Measurements from ENCODE around the gene HAL.

Gene HAL

DNA sequence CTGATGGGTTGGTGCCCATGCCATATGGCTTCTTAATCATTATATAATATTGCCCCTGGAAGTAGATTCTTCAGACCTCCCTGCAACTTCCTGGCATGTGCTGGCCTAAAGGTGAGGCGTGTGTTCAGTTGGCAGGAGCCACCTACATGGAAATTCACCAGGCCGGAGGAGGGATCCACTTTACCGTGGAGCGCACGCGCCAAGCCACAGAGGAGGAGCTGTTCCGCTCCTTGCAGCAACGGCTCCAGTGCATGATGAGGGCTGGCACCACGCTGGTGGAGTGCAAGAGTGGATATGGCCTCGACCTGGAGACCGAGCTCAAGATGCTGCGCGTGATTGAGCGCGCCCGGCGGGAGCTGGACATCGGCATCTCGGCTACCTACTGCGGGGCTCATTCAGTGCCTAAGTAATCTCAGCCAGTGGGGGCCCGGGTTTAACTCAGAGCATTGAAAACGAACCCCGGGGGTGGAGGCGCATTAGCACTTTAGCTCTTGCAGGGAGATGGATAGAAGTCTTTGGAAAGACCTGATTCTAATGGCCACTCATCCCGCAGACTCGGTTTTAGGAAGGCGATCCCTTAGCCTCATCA is 39.5 kb downstream of the HAL start:
- H2BK12ac ChIP-seq (ENCODE audit: low read length), result no peak overlapping the region
- H3K23ac ChIP-seq (ENCODE audit: low read depth, low read length, poor library complexity), result peak overlapping the region; percentile 21
- peaks cover 0 to 1% of the 10 kb centered on the region in 2 donors for H3K4me1 ChIP-seq (ENCODE audit: control insufficient read depth in 2 of 2, insufficient read depth in 1 of 2, low read depth in 1 of 2, low read length in 2 of 2)
- no peaks in the 10 kb centered on the region for H3K9me3 ChIP-seq (replicated peaks in 1 of 2; ENCODE audit: control insufficient read depth in 2 of 2, insufficient read depth in 1 of 2, low read depth in 1 of 2, low read length in 2 of 2)
- no peak overlapping the region for H2AFZ ChIP-seq (ENCODE audit: low read length)
- H3K79me1 ChIP-seq (ENCODE audit: low read depth, low read length), result no peaks in the 10 kb centered on the region
- H3K27ac ChIP-seq (replicated peaks; ENCODE audit: low read length), result no peak overlapping the region
- WGBS, 2 donors (ENCODE audit: extremely low coverage in 2 of 2, insufficient read length in 2 of 2, insufficient replicate concordance in 1 of 2), result no CpG with 5 or more reads among the region's 27 CpGs
- H3K14ac ChIP-seq (ENCODE audit: low read length), result no peak overlapping the region
- DNase-seq (ENCODE audit: low spot score), result no peak
- peak overlapping the region in 1 of 2 donors; percentile 18 for H3K4me3 ChIP-seq (ENCODE audit: low read length in 2 of 2)
- no peak overlapping the region for H3K4ac ChIP-seq (ENCODE audit: low read length)
- no peak overlapping the region for H2BK5ac ChIP-seq (ENCODE audit: low read length)
- no peak overlapping the region for H2AK5ac ChIP-seq (ENCODE audit: low read depth, low read length)
- H3K4me2 ChIP-seq (ENCODE audit: insufficient read depth, low read length, poor library complexity, severe bottlenecking), result no peak overlapping the region
- H3K9ac ChIP-seq (ENCODE audit: low read depth, low read length, poor library complexity), result no peak overlapping the region
- H2BK120ac ChIP-seq (ENCODE audit: low read depth, low read length), result no peak overlapping the region
- H4K8ac ChIP-seq (ENCODE audit: low read depth, low read length), result no peak overlapping the region
- no peaks in the 10 kb centered on the region for H3K36me3 ChIP-seq (replicated peaks in 1 of 2; ENCODE audit: control insufficient read depth in 2 of 2, insufficient read depth in 2 of 2, low read length in 2 of 2)
- no peak overlapping the region for H4K91ac ChIP-seq (ENCODE audit: low read depth, low read length, poor library complexity)
- H3K27me3 ChIP-seq (ENCODE audit: control insufficient read depth in 3 of 3, insufficient read depth in 3 of 3, low read depth in 1 of 3, low read length in 3 of 3), result peaks cover 0 to 8% (median 0%) of the 10 kb centered on the region in 3 experiments
- peak overlapping the region; percentile 4 for H3K18ac ChIP-seq (ENCODE audit: low read length)
- H2BK15ac ChIP-seq (ENCODE audit: low read length), result no peak overlapping the region

GRCh38 chr12:95955549-95956159 is 40.5 kb downstream of the HAL start:
- no peak overlapping the region for H3K27ac ChIP-seq (replicated peaks; ENCODE audit: low read length)

DNA sequence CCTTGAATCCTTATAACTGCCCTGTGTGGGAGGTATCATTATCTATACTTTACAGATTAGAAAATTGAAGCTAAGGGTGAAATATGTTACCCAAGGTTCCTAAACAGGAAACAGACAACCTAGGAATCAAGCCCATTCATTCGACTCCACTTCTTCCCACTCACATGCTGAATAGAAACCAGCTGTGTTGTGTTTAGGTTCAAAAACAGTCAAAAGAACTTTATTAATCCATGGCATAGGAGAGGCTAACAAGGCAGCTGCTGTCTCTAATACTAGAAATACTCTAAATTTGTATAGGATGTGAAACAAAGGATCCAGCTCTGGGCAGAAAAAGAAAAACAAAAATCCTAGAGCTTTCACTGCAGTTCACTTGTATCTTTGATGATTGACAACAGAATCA is 43.1 kb downstream of the HAL start:
- Histone ChIP-seq H3K79me1 (ENCODE audit: low read depth, low read length) (no peaks in the 10 kb centered on the region), H3K4ac (ENCODE audit: low read length) (no peak overlapping the region), H3K4me2 (ENCODE audit: insufficient read depth, low read length, poor library complexity, severe bottlenecking) (no peak overlapping the region), H3K9ac (ENCODE audit: low read depth, low read length, poor library complexity) (no peak overlapping the region), H4K8ac (ENCODE audit: low read depth, low read length) (no peak overlapping the region), H3K36me3 (replicated peaks in 1 of 2; ENCODE audit: control insufficient read depth in 2 of 2, insufficient read depth in 2 of 2, low read length in 2 of 2) (no peaks in the 10 kb centered on the region), H3K27me3 (ENCODE audit: control insufficient read depth in 3 of 3, insufficient read depth in 3 of 3, low read depth in 1 of 3, low read length in 3 of 3) (peaks cover 0 to 8% (median 0%) of the 10 kb centered on the region in 3 experiments), H3K14ac (ENCODE audit: low read length) (no peak overlapping the region), H2BK12ac (ENCODE audit: low read length) (no peak overlapping the region), H3K4me3 (ENCODE audit: low read length in 2 of 2) (no peak overlapping the region), H3K4me1 (ENCODE audit: control insufficient read depth in 2 of 2, insufficient read depth in 1 of 2, low read depth in 1 of 2, low read length in 2 of 2) (peaks cover 0 to 1% of the 10 kb centered on the region in 2 donors), H3K23ac (ENCODE audit: low read depth, low read length, poor library complexity) (no peak overlapping the region), H2BK120ac (ENCODE audit: low read depth, low read length) (no peak overlapping the region), H2AK5ac (ENCODE audit: low read depth, low read length) (no peak overlapping the region), H4K91ac (ENCODE audit: low read depth, low read length, poor library complexity) (no peak overlapping the region), H2AFZ (ENCODE audit: low read length) (no peak overlapping the region), H2BK5ac (ENCODE audit: low read length) (no peak overlapping the region), H2BK15ac (ENCODE audit: low read length) (no peak overlapping the region), H3K9me3 (replicated peaks in 1 of 2; ENCODE audit: control insufficient read depth in 2 of 2, insufficient read depth in 1 of 2, low read depth in 1 of 2, low read length in 2 of 2) (no peaks in the 10 kb centered on the region), H3K27ac (replicated peaks; ENCODE audit: low read length) (no peak overlapping the region), H3K18ac (ENCODE audit: low read length) (no peak overlapping the region)
- no peak for DNase-seq (ENCODE audit: low spot score)
- no CpG with 5 or more reads among the region's 1 CpG for WGBS, 2 donors (ENCODE audit: extremely low coverage in 2 of 2, insufficient read length in 2 of 2, insufficient replicate concordance in 1 of 2)

More at GRCh38 chr12:95955549-95956159, 40.5 kb downstream of the HAL start:
- Histone ChIP-seq H3K4me3 (ENCODE audit: low read length in 2 of 2) (no peak overlapping the region), H2AK5ac (ENCODE audit: low read depth, low read length) (no peak overlapping the region), H2AFZ (ENCODE audit: low read length) (no peak overlapping the region), H3K27me3 (ENCODE audit: control insufficient read depth in 3 of 3, insufficient read depth in 3 of 3, low read depth in 1 of 3, low read length in 3 of 3) (peaks cover 0 to 8% (median 0%) of the 10 kb centered on the region in 3 experiments), H3K36me3 (replicated peaks in 1 of 2; ENCODE audit: control insufficient read depth in 2 of 2, insufficient read depth in 2 of 2, low read length in 2 of 2) (no peaks in the 10 kb centered on the region), H3K14ac (ENCODE audit: low read length) (no peak overlapping the region), H2BK5ac (ENCODE audit: low read length) (no peak overlapping the region), H4K91ac (ENCODE audit: low read depth, low read length, poor library complexity) (no peak overlapping the region), H3K9me3 (replicated peaks in 1 of 2; ENCODE audit: control insufficient read depth in 2 of 2, insufficient read depth in 1 of 2, low read depth in 1 of 2, low read length in 2 of 2) (no peaks in the 10 kb centered on the region), H3K18ac (ENCODE audit: low read length) (no peak overlapping the region), H3K4me2 (ENCODE audit: insufficient read depth, low read length, poor library complexity, severe bottlenecking) (no peak overlapping the region), H4K8ac (ENCODE audit: low read depth, low read length) (no peak overlapping the region), H3K4me1 (ENCODE audit: control insufficient read depth in 2 of 2, insufficient read depth in 1 of 2, low read depth in 1 of 2, low read length in 2 of 2) (peaks cover 0 to 1% of the 10 kb centered on the region in 2 donors), H3K79me1 (ENCODE audit: low read depth, low read length) (no peaks in the 10 kb centered on the region), H2BK120ac (ENCODE audit: low read depth, low read length) (no peak overlapping the region), H2BK15ac (ENCODE audit: low read length) (no peak overlapping the region), H3K23ac (ENCODE audit: low read depth, low read length, poor library complexity) (no peak overlapping the region), H3K9ac (ENCODE audit: low read depth, low read length, poor library complexity) (no peak overlapping the region), H2BK12ac (ENCODE audit: low read length) (no peak overlapping the region), H3K4ac (ENCODE audit: low read length) (no peak overlapping the region)
- DNase-seq (ENCODE audit: low spot score), result no peak
- WGBS, 2 donors (ENCODE audit: extremely low coverage in 2 of 2, insufficient read length in 2 of 2, insufficient replicate concordance in 1 of 2), result no CpG with 5 or more reads among the region's 7 CpGs

GRCh38 chr12:95951515-95951914 is 44.6 kb downstream of the HAL start:
- H3K18ac ChIP-seq (ENCODE audit: low read length), result no peak overlapping the region
- H3K4me1 ChIP-seq (ENCODE audit: control insufficient read depth in 2 of 2, insufficient read depth in 1 of 2, low read depth in 1 of 2, low read length in 2 of 2), result peaks cover 0 to 1% of the 10 kb centered on the region in 2 donors
- no peak overlapping the region for H2AFZ ChIP-seq (ENCODE audit: low read length)
- H3K27ac ChIP-seq (replicated peaks; ENCODE audit: low read length), result no peak overlapping the region
- H3K4ac ChIP-seq (ENCODE audit: low read length), result no peak overlapping the region
- no peak overlapping the region for H3K4me3 ChIP-seq (ENCODE audit: low read length in 2 of 2)
- H3K9me3 ChIP-seq (replicated peaks in 1 of 2; ENCODE audit: control insufficient read depth in 2 of 2, insufficient read depth in 1 of 2, low read depth in 1 of 2, low read length in 2 of 2), result no peaks in the 10 kb centered on the region
- no peak for DNase-seq (ENCODE audit: low spot score)
- H3K27me3 ChIP-seq (ENCODE audit: control insufficient read depth in 3 of 3, insufficient read depth in 3 of 3, low read depth in 1 of 3, low read length in 3 of 3), result peaks cover 0 to 5% (median 0%) of the 10 kb centered on the region in 3 experiments
- H3K79me1 ChIP-seq (ENCODE audit: low read depth, low read length), result no peaks in the 10 kb centered on the region
- H3K14ac ChIP-seq (ENCODE audit: low read length), result no peak overlapping the region
- H2BK12ac ChIP-seq (ENCODE audit: low read length), result no peak overlapping the region
- no peak overlapping the region for H4K91ac ChIP-seq (ENCODE audit: low read depth, low read length, poor library complexity)
- no peak overlapping the region for H2AK5ac ChIP-seq (ENCODE audit: low read depth, low read length)
- no peak overlapping the region for H4K8ac ChIP-seq (ENCODE audit: low read depth, low read length)
- H3K9ac ChIP-seq (ENCODE audit: low read depth, low read length, poor library complexity), result no peak overlapping the region
- no peak overlapping the region for H2BK5ac ChIP-seq (ENCODE audit: low read length)
- no peak overlapping the region for H3K23ac ChIP-seq (ENCODE audit: low read depth, low read length, poor library complexity)
- H3K36me3 ChIP-seq (replicated peaks in 1 of 2; ENCODE audit: control insufficient read depth in 2 of 2, insufficient read depth in 2 of 2, low read length in 2 of 2), result no peaks in the 10 kb centered on the region
- H2BK15ac ChIP-seq (ENCODE audit: low read length), result no peak overlapping the region
- H3K4me2 ChIP-seq (ENCODE audit: insufficient read depth, low read length, poor library complexity, severe bottlenecking), result no peak overlapping the region
- H2BK120ac ChIP-seq (ENCODE audit: low read depth, low read length), result no peak overlapping the region

Data from neuronal stem cell (in vitro differentiated cells).